SJCRH30 (cell line): Measurements from ENCODE around the gene TRIM38. TPM values are rescaled to one million over a fixed set of nuclear protein-coding genes. Genes with fewer than 3 reads are reported as not detected.
"Not testable (repeated sequence)": the region's sequence is repeated elsewhere in the genome, so short reads cannot be mapped to it uniquely, and the experiment has no call there.

ENCODE experiments used
- DNase-seq, 2 experiments: peaks; one replicate each; pipeline ENCODE4 v3.0.0-alpha.2; 2015 to 2020
- H3K27ac ChIP-seq: fragments of 250-450 bp; sonication (Bioruptor Pico); 2 replicates; pipeline ENCODE4 v1.5.1; 2020; ENCODE audit warnings: mild to moderate bottlenecking, moderate library complexity
- H3K27me3 ChIP-seq: fragments of 250-450 bp; sonication (Bioruptor Pico); 2 replicates; pipeline ENCODE4 v1.5.1; 2020; ENCODE audit warnings: mild to moderate bottlenecking, moderate library complexity
- H3K36me3 ChIP-seq: fragments of 250-450 bp; sonication (Bioruptor Pico); 2 replicates; pipeline ENCODE4 v1.5.1; 2020; ENCODE audit warnings: mild to moderate bottlenecking, moderate library complexity
- H3K4me1 ChIP-seq: fragments of 250-450 bp; sonication (Bioruptor Pico); 2 replicates; pipeline ENCODE4 v1.5.1; 2020; ENCODE audit warnings: mild to moderate bottlenecking, moderate library complexity
- H3K4me3 ChIP-seq: fragments of 250-450 bp; sonication (Bioruptor Pico); 2 replicates; pipeline ENCODE4 v1.5.1; 2020; ENCODE audit warnings: mild to moderate bottlenecking, moderate library complexity
- H3K9me3 ChIP-seq: fragments of 250-450 bp; sonication (Bioruptor Pico); replicated peaks from 2 replicates; pipeline ENCODE4 v1.5.1; 2020; ENCODE audit warnings: mild to moderate bottlenecking, moderate library complexity
- total RNA-seq: library from RNA; depleted of rRNA; stranded (reverse); fragments of >200 nt; shearing (Covaris generic); gene quantifications from 2 replicates; pipeline ENCODE4 v1.2.3, GENCODE V29; 2014

TRIM38 gene
- total RNA-seq, 1 experiment from 2014 or later: 3.2 TPM

DNA sequence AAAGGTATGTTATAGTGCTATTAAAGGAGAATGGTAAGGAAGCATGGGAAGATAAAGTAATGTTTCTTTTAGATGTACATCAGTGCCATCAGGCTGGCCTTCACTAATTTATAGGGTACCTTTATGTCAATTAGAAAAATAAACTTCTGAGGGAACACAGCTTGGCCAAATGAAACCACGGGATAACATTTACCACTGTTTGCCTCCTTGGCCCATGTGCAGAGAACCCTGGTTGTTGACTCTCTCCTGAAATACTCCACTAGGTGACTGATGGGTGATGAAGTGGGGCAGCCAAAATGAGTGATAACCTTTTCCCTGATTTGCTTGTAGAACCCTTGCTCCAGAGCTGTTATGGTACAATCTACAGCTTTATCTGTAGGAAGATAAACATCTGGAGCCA, 9.5 kb downstream of the TRIM38 start:
- no peak overlapping the region for H3K4me3 ChIP-seq
- no peak overlapping the region for H3K27ac ChIP-seq
- H3K36me3 ChIP-seq: peaks cover 30% of the 10 kb centered on the region
- no peaks in the 10 kb centered on the region for H3K9me3 ChIP-seq
- no peaks in the 10 kb centered on the region for H3K27me3 ChIP-seq
- H3K4me1 ChIP-seq: 0 out of 2 replicates have a peak, but pooled peaks cover 3% of the 10 kb centered on the region
- no peak for DNase-seq

DNA sequence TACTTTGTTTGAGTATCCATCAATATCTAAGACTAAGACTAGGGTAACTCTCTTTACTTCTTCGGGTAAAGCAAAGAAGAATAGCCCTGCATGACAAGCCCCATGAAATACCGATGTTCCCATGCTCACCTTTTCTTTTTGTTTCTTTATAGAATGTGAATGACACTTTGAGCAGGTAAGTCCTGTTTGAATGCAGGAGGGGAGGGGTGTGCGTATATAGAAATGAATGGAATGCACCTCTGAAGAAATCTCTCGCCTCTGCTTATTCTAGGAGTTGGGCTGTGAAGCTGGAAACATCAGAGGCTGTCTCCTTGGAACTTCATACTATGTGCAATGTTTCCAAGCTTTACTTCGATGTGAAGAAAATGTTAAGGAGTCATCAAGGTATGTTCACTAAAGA, 10.3 kb downstream of the TRIM38 start:
- DNase-seq: no peak
- Histone ChIP-seq H3K9me3 (no peaks in the 10 kb centered on the region), H3K4me1 (0 out of 2 replicates have a peak, but pooled peaks cover 3% of the 10 kb centered on the region), H3K36me3 (peaks cover 30% of the 10 kb centered on the region), H3K27ac (no peak overlapping the region), H3K4me3 (no peak overlapping the region), H3K27me3 (no peaks in the 10 kb centered on the region)

DNA sequence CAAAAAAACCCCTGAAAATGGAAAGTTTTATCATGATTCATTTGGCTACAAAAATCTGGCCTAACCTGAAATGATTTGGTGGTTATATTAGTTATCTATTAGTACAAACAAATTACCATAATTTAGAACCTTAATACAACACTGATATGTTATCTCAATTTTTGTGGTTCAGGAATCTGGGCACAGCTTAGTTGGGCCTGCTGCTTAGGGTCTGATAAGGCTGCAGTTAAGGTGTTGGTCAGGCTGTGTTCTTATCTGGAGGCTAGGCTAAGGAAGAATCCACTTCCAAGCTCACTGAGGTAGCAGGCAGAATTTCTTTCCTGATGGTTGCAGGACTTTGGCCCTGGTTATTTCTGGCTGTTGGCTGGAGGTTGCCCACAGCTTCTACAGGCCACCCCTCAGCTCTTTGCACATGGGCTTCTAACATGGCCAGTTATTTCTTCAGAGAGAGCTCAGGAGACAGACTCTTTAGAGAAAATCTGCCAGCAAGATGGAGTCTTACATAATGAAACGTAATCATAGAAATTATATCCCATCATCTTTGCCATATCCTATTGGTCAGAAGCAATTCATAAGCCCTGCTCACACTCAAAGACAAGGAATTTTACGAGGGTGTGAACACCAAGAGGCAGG, 11.4 kb downstream of the TRIM38 start:
- Histone ChIP-seq H3K27me3 (no peaks in the 10 kb centered on the region), H3K4me1 (0 out of 2 replicates have a peak, but pooled peaks cover 3% of the 10 kb centered on the region), H3K36me3 (peaks cover 28% of the 10 kb centered on the region), H3K27ac (no peak overlapping the region), H3K4me3 (no peak overlapping the region), H3K9me3 (no peaks in the 10 kb centered on the region)
- no peak for DNase-seq

DNA sequence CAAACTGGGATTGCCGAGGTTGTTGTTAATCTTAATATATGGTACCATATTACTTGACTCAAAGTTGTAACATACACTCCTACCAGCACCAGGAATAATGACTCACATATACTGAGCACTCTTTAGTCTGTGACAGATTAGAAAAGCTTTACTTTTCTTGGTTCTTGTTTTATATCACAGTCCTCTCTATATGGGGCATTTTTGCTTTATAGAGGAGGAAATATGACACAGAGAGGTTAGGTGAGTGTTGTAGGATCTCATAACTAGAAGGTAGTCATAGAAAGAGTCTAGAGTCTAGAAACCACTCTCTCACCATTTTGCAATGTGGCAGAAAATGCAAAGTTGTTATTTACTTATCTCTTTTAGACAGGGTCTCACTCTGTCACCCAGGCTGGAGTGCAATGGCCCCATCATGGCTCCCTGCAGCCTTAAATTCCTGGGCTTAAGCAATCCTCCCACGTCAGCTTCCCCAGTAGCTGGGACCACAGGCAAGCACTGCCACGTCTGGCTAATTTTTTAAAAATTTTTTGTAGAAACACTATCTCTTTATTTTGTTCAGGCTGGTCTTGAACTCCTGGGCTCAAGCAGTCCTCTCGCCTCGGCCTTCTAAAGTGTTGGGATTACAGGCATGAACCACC, 13.4 kb downstream of the TRIM38 start:
- H3K36me3 ChIP-seq: peaks cover 19% of the 10 kb centered on the region; the same call in 1 of the 2 replicates

DNA sequence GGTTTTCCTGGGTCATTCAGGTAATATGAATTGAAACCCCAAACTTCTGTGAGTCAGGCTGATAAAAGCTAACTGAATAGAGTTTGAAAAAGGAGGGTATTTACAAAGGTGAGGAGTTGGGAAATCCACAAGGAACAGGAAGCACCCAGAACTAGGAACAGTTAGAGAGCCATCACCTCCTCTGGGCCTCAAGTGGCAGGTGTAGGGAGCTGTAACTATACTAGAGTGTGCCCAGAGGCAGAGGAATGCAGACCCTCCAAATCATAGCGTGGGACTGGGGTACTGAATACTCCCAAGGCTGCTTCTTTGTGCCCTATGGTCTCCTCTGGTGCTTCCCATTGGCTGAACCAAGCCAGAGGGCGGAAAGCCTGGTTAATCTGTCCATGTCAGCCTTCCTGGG, 18.3 kb downstream of the TRIM38 start:
- peaks cover 14% of the 10 kb centered on the region for H3K36me3 ChIP-seq
- H3K27me3 ChIP-seq: no peaks in the 10 kb centered on the region
- H3K4me3 ChIP-seq: no peak overlapping the region
- H3K9me3 ChIP-seq: no peaks in the 10 kb centered on the region
- H3K27ac ChIP-seq: no peak overlapping the region
- H3K4me1 ChIP-seq: no peaks in the 10 kb centered on the region
- no peak for DNase-seq

More for the DNA sequence above, 13.4 kb downstream of the TRIM38 start:
- DNase-seq: no peak
- H3K4me3 ChIP-seq: no peak overlapping the region
- no peaks in the 10 kb centered on the region for H3K27me3 ChIP-seq
- no peak overlapping the region for H3K27ac ChIP-seq
- no peaks in the 10 kb centered on the region for H3K4me1 ChIP-seq
- H3K9me3 ChIP-seq: no peaks in the 10 kb centered on the region

DNA sequence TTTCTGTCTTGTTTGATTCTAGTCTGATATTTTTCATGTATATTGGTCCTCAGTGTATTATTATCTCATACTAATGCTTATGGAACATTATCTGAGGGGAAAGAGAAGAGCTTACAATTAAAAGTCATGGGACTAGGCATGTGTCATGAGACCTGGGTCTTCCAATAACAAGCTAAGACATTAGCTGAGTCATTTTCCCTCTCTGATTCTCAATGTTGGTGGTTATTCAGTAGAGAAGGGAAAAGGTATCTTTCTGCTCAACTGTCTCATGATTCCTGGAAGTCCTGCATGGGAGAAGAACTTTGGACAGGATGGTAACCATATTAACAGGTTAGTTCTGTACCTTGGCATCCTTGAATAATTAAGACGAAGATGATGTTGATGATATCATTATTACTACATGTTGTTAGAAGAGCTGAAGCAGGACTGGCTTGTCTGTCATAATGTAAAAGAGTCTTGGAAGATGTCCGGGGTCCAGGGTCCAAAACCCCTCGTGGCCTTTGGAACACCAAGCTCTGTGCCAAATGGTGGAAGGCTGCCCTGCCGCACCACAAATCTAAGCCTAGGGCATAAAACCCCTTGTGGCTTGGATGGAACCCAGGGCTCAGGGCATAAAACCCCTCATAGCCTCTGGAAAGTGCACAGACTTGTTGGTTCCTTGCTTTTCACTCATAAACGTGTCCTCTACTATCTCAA, 19.1 kb downstream of the TRIM38 start:
- H3K4me3 ChIP-seq: no peak overlapping the region
- no peaks in the 10 kb centered on the region for H3K9me3 ChIP-seq
- DNase-seq: no peak
- H3K36me3 ChIP-seq: peaks cover 14% of the 10 kb centered on the region
- no peaks in the 10 kb centered on the region for H3K4me1 ChIP-seq
- H3K27ac ChIP-seq: no peak overlapping the region
- H3K27me3 ChIP-seq: no peaks in the 10 kb centered on the region

DNA sequence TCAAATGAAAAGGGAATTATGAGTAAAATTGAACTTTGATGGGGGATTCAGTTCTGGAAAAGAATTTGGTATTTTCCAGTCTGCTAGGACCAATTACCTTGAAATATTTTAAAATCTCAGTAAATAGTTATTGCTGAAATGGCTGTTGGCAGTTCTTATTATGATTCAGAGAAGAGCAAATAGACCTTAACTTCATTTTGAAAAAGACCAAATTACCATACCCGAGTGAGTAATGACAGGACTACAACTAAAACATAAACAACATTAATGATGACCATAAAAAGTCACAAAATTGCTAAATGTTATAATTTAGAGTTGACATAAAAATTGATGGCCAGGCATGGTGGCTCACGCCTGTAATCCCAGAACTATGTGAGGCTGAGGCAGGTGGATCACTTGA, 21.7 kb downstream of the TRIM38 start:
- Histone ChIP-seq H3K4me1 (no peaks in the 10 kb centered on the region), H3K36me3 (peaks cover 14% of the 10 kb centered on the region), H3K9me3 (no peaks in the 10 kb centered on the region), H3K27ac (no peak overlapping the region), H3K4me3 (no peak overlapping the region), H3K27me3 (no peaks in the 10 kb centered on the region)
- DNase-seq: no peak

DNA sequence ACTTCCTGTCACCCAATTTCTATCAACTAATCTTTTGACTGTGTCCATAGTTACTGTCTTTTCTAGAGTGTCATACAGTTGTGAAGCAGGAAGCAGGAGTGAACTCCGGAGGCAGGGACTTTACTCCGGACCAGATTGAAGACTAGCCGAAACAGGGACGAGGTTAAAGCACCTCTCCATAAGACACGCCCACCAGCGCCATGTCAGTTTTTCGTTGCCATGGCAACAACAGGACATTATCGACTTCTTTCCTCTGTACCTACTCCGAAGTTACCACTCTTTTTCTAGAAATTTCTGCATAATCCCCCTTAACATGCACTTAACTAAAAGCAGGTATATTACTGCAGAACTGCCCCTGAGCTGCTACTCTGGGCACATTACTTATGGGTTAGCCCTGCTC, 25.2 kb downstream of the TRIM38 start:
- H3K4me1 ChIP-seq: no peaks in the 10 kb centered on the region
- no peak overlapping the region for H3K4me3 ChIP-seq
- H3K9me3 ChIP-seq: no peaks in the 10 kb centered on the region
- peaks cover 7% of the 10 kb centered on the region for H3K36me3 ChIP-seq
- H3K27ac ChIP-seq: no peak overlapping the region
- no peak for DNase-seq
- H3K27me3 ChIP-seq: no peaks in the 10 kb centered on the region

DNA sequence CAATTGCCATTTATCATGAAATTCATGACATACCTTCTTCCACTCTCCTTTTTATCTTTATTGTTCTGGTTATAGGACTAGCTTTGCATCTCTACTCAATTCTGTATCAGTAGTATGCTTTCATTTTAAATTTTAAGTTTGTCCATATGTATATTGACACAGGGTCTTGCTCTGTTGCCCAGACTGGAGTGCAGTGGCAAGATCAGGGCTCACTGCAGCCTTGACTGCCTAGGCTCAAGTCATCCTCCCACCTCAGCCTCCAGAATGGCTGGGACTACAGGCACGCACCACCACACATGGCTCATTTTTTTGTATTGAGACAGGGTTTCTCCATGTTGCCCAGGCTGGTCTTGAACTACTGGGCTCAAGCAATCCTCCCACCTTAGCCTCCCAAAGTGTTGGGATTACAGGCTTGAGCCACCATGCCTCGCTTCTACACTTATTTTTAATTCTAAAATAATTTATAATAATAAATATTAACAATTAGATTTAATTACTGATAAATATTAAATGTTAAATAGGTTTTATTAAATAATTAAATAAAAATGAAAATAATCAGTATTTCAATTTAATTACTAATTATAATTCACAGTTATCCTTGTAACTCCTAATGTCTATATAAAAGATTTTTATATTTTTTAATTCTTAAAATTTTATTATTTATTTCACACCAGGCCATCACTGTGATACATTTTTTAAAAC, 27.7 kb downstream of the TRIM38 start:
- H3K36me3 ChIP-seq: no peaks in the 10 kb centered on the region
- DNase-seq: no peak
- no peaks in the 10 kb centered on the region for H3K9me3 ChIP-seq
- H3K27ac ChIP-seq: no peak overlapping the region
- no peaks in the 10 kb centered on the region; the same call in 1 of the 2 replicates for H3K4me1 ChIP-seq
- no peak overlapping the region for H3K4me3 ChIP-seq
- H3K27me3 ChIP-seq: no peaks in the 10 kb centered on the region

DNA sequence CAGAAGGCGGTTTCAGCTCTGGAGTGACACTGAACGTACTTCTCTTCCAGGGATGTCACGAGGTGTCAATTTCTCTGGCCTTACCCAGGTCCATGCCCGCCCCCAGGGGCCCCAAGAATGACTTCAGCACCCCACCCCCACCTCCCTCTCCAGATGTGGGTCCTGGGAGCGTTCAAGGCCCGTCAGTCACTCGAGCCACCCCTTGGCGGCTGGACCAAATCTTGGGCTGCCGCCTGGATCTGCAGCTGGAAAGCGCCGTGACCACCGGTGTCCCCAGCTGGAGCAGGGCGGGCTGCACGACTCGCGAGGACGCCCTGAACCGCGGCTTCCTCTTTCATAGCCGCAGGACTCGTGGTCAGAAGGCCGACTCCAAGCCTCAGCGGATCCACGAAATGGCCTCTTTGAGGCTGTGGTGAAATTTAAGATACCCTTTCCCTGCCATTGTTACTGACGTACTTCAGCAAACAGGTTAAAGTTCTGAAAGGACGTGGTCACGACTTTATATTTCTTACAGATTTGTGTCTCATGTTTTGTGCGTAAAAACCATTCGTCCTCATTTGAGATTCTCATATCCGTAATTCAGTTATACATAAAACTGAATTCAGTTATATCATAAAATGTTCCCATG, 29.3 kb downstream of the TRIM38 start:
- Histone ChIP-seq H3K27me3 (no peaks in the 10 kb centered on the region), H3K4me1 (no peaks in the 10 kb centered on the region; the same call in 1 of the 2 replicates), H3K27ac (peak overlapping the region; percentile 87), H3K4me3 (peak overlapping the region; percentile 65), H3K9me3 (no peaks in the 10 kb centered on the region), H3K36me3 (no peaks in the 10 kb centered on the region)
- DNase-seq: peak; percentile 67 to 77

DNA sequence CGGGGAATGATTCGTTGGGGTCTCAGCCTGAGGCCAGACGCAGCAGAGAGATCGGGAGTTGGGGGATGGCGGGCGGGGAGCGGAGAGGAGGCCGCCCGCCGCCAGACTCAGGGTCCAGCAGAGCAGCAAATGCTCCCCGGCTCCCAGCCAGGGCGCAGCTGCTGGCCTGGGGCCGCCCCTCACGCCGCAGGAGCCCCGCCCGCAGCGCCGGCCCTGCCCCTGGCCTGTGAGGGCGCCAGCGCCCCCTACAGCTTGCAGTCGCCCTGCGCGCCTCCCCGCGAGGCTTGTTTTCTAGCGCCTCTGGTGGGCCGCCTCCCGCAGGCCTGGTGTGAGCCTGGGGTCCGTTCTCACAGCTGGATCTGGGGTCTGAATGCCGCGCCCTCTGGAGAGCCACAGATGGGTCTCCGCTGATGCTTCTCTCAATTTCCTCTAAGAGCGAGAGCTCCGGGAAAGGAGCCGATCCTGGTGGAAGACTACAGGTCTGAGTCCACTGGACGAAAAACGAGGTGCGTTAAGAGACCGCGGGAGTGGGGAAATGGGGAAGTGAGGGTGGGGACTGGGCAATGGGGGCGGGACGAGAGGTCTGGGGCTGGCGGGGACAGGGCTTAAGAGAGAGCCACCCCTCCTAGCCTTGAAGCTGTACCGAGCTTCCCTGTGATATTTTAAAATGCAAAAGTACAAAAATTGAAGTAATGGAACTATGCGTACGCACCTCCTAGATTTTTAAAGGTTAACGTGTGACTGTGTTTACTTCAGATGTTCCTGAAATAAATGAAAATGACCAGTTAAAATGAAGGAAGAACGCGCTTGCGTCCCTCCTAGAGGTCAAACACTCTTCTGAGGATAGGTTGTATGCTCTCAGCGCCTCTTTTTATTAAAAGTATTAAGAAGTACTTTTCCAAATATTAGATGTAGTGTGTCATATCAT, 30.1 kb downstream of the TRIM38 start:
- Histone ChIP-seq H3K4me3 (peak overlapping the region; percentile 65), H3K36me3 (no peaks in the 10 kb centered on the region), H3K27me3 (no peaks in the 10 kb centered on the region), H3K9me3 (no peaks in the 10 kb centered on the region), H3K27ac (peak overlapping the region; percentile 87), H3K4me1 (no peaks in the 10 kb centered on the region; the same call in 1 of the 2 replicates)
- DNase-seq: peak; percentile 88 to 93

DNA sequence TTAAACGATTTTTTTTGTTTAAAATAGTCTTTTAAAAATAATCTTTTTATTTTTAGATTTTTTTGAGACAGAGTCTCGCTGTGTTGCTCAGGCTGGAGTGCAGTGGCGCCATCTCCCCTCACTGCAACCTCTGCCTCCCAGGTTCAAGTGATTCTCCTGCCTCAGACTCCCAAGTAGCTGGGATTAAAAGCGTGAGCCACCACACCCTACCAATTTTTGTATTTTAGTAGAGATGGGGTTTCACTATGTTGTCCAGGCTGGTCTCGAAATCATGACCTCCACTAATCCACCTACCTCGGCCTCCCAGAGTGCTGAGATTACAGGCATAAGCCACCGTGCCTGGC, 30.7 kb downstream of the TRIM38 start:
- Histone ChIP-seq H3K4me3 (peak overlapping the region; percentile 65), H3K27ac (peak overlapping the region; percentile 87)
- not testable (repeated sequence) for DNase-seq, H3K4me1 ChIP-seq, H3K27me3 ChIP-seq, H3K36me3 ChIP-seq, H3K9me3 ChIP-seq

DNA sequence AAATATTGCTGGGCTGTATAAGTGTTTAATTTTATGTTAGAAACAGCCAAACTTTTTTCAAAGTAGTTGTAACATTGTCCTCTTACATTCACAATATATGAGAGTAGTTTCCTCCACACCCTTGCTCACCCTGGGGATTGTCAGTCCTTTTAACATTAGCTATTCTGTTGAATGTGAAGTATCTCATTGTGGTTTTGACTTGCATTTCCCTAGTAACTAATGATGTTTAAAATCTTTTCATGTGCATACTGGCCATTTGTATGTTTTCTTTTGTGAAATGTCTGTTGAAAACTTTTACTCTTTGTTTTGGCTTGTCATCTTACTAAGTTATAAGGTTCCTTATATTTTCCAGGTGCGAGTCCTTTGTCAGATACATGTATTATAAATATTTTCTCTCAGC, 32.9 kb downstream of the TRIM38 start:
- no peak for DNase-seq
- Histone ChIP-seq H3K27ac (no peak overlapping the region), H3K4me1 (no peaks in the 10 kb centered on the region; the same call in 1 of the 2 replicates), H3K36me3 (peaks cover 3% of the 10 kb centered on the region; the same call in 1 of the 2 replicates), H3K27me3 (no peaks in the 10 kb centered on the region), H3K4me3 (no peak overlapping the region), H3K9me3 (no peaks in the 10 kb centered on the region)

DNA sequence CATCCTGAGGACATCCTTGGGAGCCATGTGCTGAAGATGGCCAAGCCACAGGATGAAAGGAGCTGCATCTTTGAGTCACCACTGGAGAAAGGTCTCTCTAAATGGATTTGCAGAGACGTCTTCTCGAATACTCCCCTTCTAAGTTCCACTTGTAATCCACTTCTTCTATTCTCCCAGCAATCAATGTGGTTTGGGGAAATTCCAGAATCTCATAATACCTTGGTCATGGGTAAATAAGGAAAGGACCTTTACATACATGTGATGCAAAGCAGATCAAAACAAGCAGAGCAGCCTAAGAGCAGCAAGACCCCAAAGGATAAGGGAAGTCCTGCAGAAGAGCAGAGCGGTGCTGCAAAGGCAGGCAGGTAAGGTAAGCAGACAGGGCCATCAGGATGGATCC, 35.3 kb downstream of the TRIM38 start:
- Histone ChIP-seq H3K4me1 (no peaks in the 10 kb centered on the region; the same call in 1 of the 2 replicates), H3K27ac (no peak overlapping the region), H3K4me3 (no peak overlapping the region), H3K9me3 (no peaks in the 10 kb centered on the region), H3K36me3 (peaks cover 3% of the 10 kb centered on the region; the same call in 1 of the 2 replicates), H3K27me3 (no peaks in the 10 kb centered on the region)
- DNase-seq: no peak
